Uterus (tissue), 2 donors: Measurements from ENCODE around the gene PMEPA1.

ENCODE experiments used
- CTCF ChIP-seq, 4 experiments: fragments of 200-600 bp in 2 of 4; fragments of 450-650 bp in 2 of 4; sonication (generic) in 2 of 4; IDR thresholded peaks; one replicate each; pipeline ENCODE4 v1.5.1; 2016 to 2019; ENCODE audit warnings: antibody characterized with exemption in 4 of 4, mild to moderate bottlenecking in 2 of 4, moderate library complexity in 1 of 4
- POLR2A ChIP-seq, 2 donors: fragments of 450-650 bp; IDR thresholded peaks; one replicate each; pipeline ENCODE4 v1.6.1; 2016; ENCODE audit warnings: antibody characterized with exemption in 2 of 2, mild to moderate bottlenecking in 1 of 2, moderate library complexity in 1 of 2

GRCh38 chr20:57749131-57749690 is 39.4 kb upstream of the PMEPA1 start:
- TF ChIP-seq CTCF (IDR thresholded peaks at IDR 0.05) (no peak), POLR2A (IDR thresholded peaks at IDR 0.05) (no peak)
